Activated CD4-positive, alpha-beta T cell treated with anti-CD3 and anti-CD28 coated beads, Interleukin-2, amount 10 ng/mL, durations not matched to agents 24 days and 14 days (primary cell): ENCODE results near the gene FRMD4A. TPM values are rescaled to one million over a fixed set of nuclear protein-coding genes. Genes with fewer than 3 reads are reported as not detected.
"Not testable (repeated sequence)": the region's sequence is repeated elsewhere in the genome, so short reads cannot be mapped to it uniquely, and the experiment has no call there.

Experiments used
- DNase-seq: peaks from one replicate; pipeline ENCODE4 v3.0.0; 2022
- H3K27ac Mint-ChIP-seq: one replicate; pipeline ENCODE4 v1.8.0; 2022; ENCODE audit warnings: mild to moderate bottlenecking, mixed read lengths
- H3K27me3 Mint-ChIP-seq: one replicate; pipeline ENCODE4 v1.8.0; 2022; ENCODE audit warnings: mixed read lengths
- H3K36me3 Mint-ChIP-seq: one replicate; pipeline ENCODE4 v1.8.0; 2022; ENCODE audit warnings: low read depth, mild to moderate bottlenecking, mixed read lengths
- H3K4me1 Mint-ChIP-seq: one replicate; pipeline ENCODE4 v1.8.0; 2021; ENCODE audit warnings: mixed read lengths
- H3K4me3 Mint-ChIP-seq: one replicate; pipeline ENCODE4 v1.8.0; 2022; ENCODE audit warnings: mild to moderate bottlenecking, moderate library complexity, mixed read lengths
- H3K9me3 Mint-ChIP-seq: one replicate; pipeline ENCODE4 v1.8.0; 2021; ENCODE audit warnings: mixed read lengths
- intact Hi-C: fragments of 100-400 bp; cut with micrococcal nuclease; formaldehyde crosslinking; loops from one replicate; pipeline ENCODE4 v1.15.1; 2023
- total RNA-seq: library from RNA; stranded (reverse); gene quantifications from 2 replicates; pipeline ENCODE4 v1.2.3, GENCODE V29; 2022

Gene FRMD4A
- total RNA-seq, 1 donor from 2014 or later, result 0.98 TPM

DNA sequence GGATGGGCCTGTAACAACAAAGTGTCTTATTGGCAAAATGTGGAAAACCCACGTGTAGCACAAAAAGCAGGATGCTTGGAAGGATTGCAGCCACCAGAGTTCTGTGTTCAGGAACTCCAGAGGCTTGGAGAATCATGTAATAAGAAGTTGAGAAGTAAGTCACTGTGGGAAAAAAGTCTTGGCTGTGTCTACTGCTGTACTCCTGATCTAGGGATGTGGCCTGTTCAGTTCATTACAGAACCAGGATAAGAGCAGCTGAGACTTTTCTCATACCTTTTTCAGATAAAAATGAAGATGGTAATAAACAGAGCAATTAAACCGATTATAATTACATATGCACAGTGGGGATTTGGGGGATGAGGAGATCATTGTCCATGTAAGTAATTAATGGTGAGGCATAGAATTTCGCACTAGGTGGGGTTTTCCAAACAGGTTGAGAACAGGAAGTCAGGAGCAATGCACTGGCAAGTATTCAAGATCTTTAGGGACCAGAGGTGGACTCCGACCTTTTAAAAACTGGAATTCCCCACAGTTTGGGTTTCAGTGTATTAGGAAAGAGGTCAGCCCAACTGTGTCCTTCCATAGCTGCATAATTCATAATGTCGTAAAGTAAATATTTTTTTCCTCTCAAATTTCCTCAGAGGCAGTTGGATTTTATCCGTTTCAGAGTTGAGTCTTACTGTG lies 281.7 kb downstream of the FRMD4A start:
- Mint-ChIP-seq H3K27me3 (no peaks in the 10 kb centered on the region), H3K9me3 (peaks cover 3% of the 10 kb centered on the region), H3K4me3 (no peak overlapping the region), H3K36me3 (no peaks in the 10 kb centered on the region), H3K4me1 (no peaks in the 10 kb centered on the region), H3K27ac (no peak overlapping the region)
- intact Hi-C loops, result no loop called here
- no peak for DNase-seq

DNA sequence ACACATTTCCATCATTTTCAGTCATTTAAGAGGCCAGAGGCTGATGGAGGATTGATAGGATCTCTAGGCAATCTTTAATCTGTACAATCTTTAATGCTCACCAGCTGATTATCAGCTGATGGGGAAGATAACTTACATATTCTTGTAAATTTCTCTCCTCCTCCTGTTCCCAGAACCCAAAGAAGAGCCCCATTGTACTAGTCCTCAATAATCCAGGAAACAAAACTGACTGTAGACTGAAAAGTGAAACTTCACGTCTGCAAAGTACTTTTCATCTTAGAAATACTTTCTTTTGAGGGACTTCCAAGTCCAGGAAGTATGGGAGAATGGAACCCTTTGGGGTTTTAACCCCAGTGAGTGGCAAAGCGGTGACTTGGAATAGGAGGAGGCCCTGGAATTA lies 283.3 kb downstream of the FRMD4A start:
- Mint-ChIP-seq H3K27ac (no peak overlapping the region), H3K9me3 (peaks cover 3% of the 10 kb centered on the region), H3K4me3 (no peak overlapping the region), H3K36me3 (no peaks in the 10 kb centered on the region), H3K4me1 (no peaks in the 10 kb centered on the region), H3K27me3 (no peaks in the 10 kb centered on the region)
- intact Hi-C loops, result no loop called here
- DNase-seq, result no peak

DNA sequence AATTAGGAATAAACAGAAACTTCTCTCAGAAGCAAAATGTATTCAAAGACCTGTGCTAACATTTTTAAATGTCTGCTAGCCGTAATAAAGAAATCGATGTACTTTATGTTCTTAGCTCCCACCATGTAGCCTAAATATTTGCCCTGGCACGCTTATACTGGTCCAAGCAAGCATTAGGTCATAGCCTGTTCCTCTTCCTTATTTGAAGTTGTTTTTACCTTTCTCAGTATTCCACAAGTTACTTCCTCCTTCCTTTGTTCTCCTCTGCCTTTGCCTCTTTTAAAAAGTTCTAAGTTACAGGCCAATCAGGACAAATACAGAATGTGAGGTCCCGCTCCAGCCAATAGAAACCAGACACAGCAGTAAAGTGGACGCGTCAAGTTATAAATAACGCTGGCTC lies 288.7 kb downstream of the FRMD4A start:
- intact Hi-C loops, H3K9me3 Mint-ChIP-seq, H3K4me1 Mint-ChIP-seq: not testable (repeated sequence)

DNA sequence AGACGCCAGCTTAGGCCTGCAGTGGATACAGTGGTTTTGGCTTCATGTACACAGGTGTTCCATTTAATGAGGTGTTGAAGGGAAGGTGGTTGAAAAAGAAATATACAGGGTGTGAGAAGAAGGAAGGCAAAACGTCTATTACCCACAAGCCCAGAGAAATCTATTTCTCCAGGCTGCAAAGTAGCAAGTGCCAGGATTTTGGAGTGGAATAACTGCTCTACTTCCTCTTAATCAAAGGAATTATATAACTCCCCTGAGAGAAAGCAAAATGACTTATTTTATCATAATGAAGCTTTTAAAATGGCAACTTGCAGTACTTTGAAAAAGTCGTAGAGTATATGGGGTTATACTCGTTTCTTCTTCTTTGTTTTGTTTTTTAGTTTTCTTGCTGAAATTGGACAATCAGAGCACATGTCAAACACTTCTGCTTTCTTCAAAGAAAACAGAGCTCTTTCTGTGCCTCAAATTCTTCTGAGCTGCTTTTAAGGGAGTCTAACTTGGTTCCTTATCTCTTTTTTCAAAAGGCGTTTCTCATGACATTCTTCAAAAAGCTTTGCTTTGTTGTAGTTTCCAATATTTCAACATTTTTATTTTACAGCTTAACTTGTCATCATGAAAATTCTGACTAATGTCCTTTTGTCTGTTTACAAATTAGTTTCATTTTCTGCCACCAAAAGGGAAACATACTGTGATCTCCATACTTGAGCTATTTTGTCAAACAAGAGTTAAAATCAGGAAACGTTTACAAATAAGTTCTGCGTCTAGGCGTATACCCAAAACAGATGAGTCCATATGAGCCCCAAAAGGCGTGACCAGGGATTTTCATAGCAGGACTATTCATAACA lies 289.7 kb downstream of the FRMD4A start:
- H3K27ac Mint-ChIP-seq, result no peak overlapping the region
- no peak overlapping the region for H3K4me3 Mint-ChIP-seq
- DNase-seq, result no peak
- no peaks in the 10 kb centered on the region for H3K27me3 Mint-ChIP-seq
- intact Hi-C loops, result no loop called here
- no peaks in the 10 kb centered on the region for H3K36me3 Mint-ChIP-seq
- peaks cover 6% of the 10 kb centered on the region for H3K4me1 Mint-ChIP-seq
- no peaks in the 10 kb centered on the region for H3K9me3 Mint-ChIP-seq

More for the DNA sequence above, 288.7 kb downstream of the FRMD4A start:
- not testable (repeated sequence) for H3K4me3 Mint-ChIP-seq, H3K36me3 Mint-ChIP-seq, DNase-seq, H3K27ac Mint-ChIP-seq, H3K27me3 Mint-ChIP-seq

DNA sequence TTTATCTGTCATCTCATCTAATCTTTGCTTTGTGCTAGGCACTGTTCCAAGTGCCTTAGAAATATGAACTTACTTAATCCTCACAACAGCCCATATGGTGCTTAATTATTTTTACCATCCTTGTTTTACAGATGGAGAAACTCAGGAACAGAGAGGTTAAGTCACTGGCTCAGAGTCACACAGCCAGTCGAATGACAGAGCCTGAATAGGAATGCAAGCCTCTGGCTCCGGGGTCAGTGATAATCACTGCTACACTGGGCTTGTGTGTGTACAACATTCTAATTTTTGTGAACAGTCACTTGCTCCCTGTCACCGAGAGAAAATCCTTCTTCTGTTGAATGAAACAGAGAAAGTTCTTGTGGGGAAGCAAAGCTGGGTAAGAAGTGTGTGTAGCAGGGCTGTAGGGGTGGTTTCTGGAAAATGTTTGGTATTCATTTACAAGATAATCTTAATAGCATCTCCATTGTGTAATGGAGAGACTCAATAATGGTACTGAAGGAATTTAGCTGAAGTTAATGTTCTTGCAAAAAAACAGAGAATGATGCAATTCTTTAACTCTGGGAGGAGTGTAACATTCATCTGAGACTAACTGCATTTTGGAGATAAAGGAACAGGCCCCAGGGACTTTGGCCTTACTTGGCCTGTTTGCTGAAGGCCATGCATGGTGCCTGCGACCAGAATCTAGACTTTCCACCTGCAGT lies 290.6 kb downstream of the FRMD4A start:
- intact Hi-C loops, result no loop called here
- Mint-ChIP-seq H3K36me3 (no peaks in the 10 kb centered on the region), H3K27me3 (no peaks in the 10 kb centered on the region), H3K4me1 (peaks cover 6% of the 10 kb centered on the region), H3K9me3 (no peaks in the 10 kb centered on the region), H3K4me3 (no peak overlapping the region), H3K27ac (no peak overlapping the region)
- DNase-seq, result no peak

DNA sequence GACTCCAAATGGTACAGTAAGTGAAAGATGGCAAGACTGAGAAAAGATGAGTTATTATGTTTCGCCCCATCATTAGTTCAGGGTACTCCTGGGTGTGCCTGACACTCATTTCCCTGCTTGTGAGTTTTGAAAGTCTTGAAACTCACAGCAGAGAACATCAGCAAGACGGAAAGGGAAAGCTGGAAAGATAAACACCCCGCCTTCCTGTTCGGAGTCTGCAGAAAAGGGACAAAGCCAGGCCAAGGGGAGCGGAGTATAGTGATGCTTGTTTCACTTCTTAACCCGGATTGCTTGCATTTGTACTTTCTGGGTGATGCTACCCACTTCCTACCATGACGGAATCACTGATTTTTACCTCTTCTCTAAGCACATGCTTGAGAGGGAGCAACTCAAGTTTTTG lies 294.5 kb downstream of the FRMD4A start:
- Mint-ChIP-seq H3K36me3 (no peaks in the 10 kb centered on the region), H3K4me3 (no peak overlapping the region), H3K9me3 (no peaks in the 10 kb centered on the region), H3K27ac (no peak overlapping the region), H3K27me3 (peaks cover 2% of the 10 kb centered on the region), H3K4me1 (peaks cover 6% of the 10 kb centered on the region)
- no peak for DNase-seq
- intact Hi-C loops, result no loop called here

DNA sequence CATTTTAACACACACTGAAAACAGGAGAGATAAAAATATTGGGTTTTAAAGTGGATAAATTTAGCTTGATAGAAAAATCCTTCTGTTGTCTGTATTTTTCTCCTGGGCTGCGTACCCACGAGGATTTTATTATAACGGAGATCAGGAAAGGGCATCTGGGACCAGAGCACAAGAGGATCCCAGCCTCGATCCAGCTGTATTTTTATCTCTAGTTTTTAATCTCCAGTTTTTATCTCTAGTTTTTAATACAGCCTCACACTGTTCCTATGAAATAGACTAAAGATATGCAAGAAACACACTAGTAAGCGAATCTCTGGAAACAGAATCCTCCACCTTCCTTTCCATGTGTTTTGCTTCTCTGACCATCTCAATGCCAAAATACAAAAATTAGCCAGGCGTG lies 295.2 kb downstream of the FRMD4A start:
- no peaks in the 10 kb centered on the region for H3K36me3 Mint-ChIP-seq
- H3K9me3 Mint-ChIP-seq, result no peaks in the 10 kb centered on the region
- H3K27ac Mint-ChIP-seq, result no peak overlapping the region
- H3K4me3 Mint-ChIP-seq, result no peak overlapping the region
- DNase-seq, result no peak
- intact Hi-C loops, result no loop called here
- H3K27me3 Mint-ChIP-seq, result peaks cover 4% of the 10 kb centered on the region
- peaks cover 2% of the 10 kb centered on the region for H3K4me1 Mint-ChIP-seq

DNA sequence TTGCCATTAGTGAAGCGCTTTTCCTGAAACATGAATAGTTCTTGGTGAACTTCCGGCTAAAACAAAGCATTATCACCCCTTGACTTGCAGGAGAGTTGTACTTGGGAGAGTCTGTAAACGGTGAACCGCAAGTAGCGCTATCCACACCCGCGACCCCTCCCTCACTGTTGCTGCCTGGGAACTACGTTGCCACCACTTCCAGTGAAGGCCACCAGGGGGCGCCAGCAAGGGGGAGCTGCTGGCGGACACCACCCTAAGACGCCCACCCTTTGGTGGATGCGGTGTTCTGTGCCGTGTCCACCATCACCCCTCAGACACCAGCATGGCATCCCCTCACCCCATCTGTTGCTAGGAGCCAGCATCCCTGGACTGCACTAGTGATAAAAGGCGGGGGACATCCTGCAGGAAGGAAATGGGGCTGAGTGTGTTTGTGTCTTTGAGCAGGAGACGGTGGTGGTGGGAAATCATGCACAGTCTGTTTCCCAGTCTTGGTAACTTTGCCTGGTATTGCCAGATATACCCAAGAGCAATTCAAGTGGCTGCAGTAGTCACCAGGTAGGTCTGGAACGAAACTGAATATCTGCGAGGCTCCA lies 298.2 kb downstream of the FRMD4A start:
- H3K9me3 Mint-ChIP-seq, result no peaks in the 10 kb centered on the region
- peaks cover 15% of the 10 kb centered on the region for H3K27me3 Mint-ChIP-seq
- no peaks in the 10 kb centered on the region for H3K36me3 Mint-ChIP-seq
- H3K27ac Mint-ChIP-seq, result no peak overlapping the region
- no peak overlapping the region for H3K4me3 Mint-ChIP-seq
- intact Hi-C loops, result no loop called here
- peak; percentile 80 for DNase-seq
- H3K4me1 Mint-ChIP-seq, result peaks cover 2% of the 10 kb centered on the region

DNA sequence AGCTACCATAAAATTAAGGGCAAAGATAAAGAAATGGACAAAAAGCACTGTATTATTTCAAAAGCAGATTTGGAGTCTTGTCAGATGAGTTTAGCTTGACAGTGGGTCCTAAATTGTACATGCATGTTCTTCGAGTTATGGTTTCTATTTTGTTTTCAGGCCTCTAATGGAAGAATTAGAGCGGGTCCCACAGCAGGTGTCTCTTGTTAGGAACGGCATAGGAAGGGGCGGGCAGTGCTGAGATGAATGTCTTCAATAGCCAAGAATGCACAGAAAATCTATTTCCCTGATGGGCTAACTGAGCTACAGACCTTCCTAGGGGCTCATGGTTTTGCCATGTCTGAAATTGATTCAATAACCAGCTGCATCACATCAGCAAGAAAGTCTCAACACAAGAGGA lies 304.4 kb downstream of the FRMD4A start:
- H3K9me3 Mint-ChIP-seq, result no peaks in the 10 kb centered on the region
- no peaks in the 10 kb centered on the region for H3K4me1 Mint-ChIP-seq
- H3K27me3 Mint-ChIP-seq, result peaks cover 37% of the 10 kb centered on the region
- H3K27ac Mint-ChIP-seq, result no peak overlapping the region
- H3K4me3 Mint-ChIP-seq, result no peak overlapping the region
- intact Hi-C loops, result no loop called here
- H3K36me3 Mint-ChIP-seq, result no peaks in the 10 kb centered on the region
- no peak for DNase-seq

DNA sequence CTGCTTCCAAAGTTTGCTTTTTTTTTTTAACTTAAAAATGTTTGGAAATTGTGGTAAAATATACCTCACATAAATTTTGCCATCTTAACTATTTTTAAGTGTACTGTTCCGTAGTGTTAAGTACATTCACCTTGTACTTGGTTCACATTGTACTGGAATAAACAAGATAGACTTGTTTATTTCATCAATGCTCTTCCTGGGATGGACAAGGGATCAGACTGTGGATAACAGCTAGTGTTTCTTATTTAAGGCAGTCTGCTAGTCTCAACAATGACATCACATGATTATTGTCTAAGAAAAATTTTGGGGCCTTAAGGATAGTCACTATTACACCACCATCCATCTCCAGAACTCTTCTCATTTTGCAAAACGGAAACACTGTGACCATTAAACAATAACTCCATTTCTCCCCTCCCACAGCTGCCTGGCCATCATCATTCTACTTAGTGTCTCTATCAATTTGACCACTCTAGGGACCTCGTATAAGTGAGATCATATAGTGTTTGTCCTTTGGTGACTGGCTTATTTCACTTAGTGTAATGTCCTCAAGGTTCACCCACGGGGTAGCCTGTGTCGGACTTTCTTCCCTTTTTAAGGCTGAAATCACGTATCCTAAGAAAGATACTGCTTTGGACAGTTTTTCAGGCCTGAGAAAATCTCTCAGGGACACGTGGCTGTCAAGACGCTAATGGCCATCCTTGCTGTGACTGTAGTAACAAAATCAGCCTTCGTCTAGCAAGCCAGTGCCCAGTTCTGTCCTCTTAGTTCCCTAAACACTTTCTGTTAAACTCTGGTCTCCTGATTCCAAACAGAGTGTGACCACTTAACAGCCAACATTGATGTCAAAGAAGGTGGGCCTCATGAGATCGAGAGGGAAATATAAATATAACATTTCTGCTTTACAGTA lies 305.2 kb downstream of the FRMD4A start:
- no peak for DNase-seq
- H3K27ac Mint-ChIP-seq, result no peak overlapping the region
- H3K36me3 Mint-ChIP-seq, result no peaks in the 10 kb centered on the region
- no peak overlapping the region for H3K4me3 Mint-ChIP-seq
- no peaks in the 10 kb centered on the region for H3K4me1 Mint-ChIP-seq
- peaks cover 35% of the 10 kb centered on the region for H3K27me3 Mint-ChIP-seq
- H3K9me3 Mint-ChIP-seq, result no peaks in the 10 kb centered on the region
- intact Hi-C loops, result no loop called here

DNA sequence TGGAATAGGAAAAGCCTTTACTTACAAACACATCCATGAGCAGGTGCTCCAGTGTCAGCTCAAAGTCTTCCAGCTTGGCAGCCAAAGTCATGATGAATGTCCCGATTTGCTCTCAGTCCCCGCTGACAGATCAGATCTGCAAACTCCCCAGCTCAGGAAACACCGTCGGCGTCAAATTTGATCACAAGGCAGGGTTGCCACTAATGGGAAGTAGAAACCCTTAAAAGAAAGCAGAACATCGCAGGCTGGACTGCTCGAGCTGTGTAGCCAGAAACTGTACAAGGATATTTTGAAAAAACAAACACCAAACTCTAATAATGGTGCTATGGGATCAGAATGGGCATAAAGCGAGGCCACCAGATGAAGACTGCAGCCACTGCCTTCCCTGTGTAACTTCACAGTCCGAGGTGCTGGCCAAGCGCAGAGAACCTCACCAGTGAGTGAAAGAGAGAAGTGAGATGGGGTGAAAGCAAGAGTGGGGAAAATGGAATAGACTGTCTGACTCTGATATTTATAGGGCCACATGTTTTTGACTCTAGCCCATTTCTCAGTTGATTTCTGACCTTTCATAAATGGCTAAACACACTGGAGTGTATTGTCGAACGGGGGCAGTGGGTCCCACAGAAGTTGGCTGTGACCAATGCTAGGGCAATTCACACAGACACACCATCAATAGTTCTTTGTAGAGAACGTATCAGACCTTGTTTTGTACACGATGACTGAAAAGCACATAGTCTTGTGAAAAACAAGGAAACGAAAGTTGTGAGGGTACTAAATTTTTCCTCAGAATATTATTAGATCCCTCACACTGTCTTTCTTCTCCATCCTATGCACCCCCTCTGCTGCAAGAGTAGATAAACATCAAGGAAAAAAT lies 306.2 kb downstream of the FRMD4A start:
- Mint-ChIP-seq H3K4me1 (no peaks in the 10 kb centered on the region), H3K27me3 (peaks cover 29% of the 10 kb centered on the region), H3K36me3 (no peaks in the 10 kb centered on the region), H3K4me3 (no peak overlapping the region), H3K9me3 (no peaks in the 10 kb centered on the region), H3K27ac (no peak overlapping the region)
- intact Hi-C loops, result no loop called here
- DNase-seq, result no peak

DNA sequence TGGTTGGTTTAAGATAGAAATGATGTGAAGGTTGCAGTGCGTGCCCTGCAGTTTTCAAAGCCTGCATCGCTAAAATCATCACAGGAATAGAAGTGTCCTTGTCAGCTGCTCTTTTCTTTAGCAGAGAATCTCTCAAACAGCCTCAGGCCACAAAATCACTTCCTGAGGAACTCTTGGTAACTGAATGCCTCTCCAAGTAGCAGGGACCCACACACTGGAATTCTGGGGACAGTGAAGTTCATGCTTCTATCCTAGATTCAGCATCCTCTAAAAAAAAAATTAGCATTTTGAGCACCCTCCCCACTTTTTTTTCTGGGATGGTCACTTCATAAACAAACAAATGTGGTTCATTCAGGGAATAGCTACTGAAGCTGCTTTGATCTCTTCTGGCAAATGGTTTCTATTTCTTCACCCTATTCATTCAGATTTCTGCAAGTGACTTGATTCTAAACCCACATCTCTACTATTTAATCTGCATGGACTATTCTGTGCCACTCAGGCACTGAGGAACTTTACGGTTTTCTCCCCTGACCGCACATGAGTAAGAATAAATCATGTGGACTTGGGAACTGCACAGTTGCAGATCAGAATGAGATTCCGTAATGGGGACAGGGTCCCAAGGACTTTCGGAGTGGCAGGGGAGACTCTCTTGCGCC lies 306.9 kb downstream of the FRMD4A start:
- H3K4me3 Mint-ChIP-seq, result no peak overlapping the region
- H3K36me3 Mint-ChIP-seq, result no peaks in the 10 kb centered on the region
- intact Hi-C loops, result no loop called here
- peaks cover 2% of the 10 kb centered on the region for H3K9me3 Mint-ChIP-seq
- peaks cover 29% of the 10 kb centered on the region for H3K27me3 Mint-ChIP-seq
- no peaks in the 10 kb centered on the region for H3K4me1 Mint-ChIP-seq
- no peak overlapping the region for H3K27ac Mint-ChIP-seq
- DNase-seq, result no peak
